Epithelial cell of esophagus (primary cell): ENCODE results near the gene EHD1.

ENCODE experiments used
- DNase-seq: peaks from one replicate; pipeline ENCODE4 v3.0.0; 2010; ENCODE audit warnings: low read depth
- H3K4me3 ChIP-seq: 2 replicates; pipeline ENCODE4 v1.5.1; 2011; ENCODE audit warnings: mild to moderate bottlenecking, low read length, control low read depth
- TF ChIP-seq, protein P1 (sequence below): IDR thresholded peaks from 2 replicates; pipeline ENCODE4 v1.5.1; 2011; ENCODE audit warnings: low read depth, mild to moderate bottlenecking, low read length, control low read depth, inconsistent platforms; ENCODE audit not compliant: insufficient read depth; ENCODE audit errors: missing control alignments

EHD1 gene

DNA sequence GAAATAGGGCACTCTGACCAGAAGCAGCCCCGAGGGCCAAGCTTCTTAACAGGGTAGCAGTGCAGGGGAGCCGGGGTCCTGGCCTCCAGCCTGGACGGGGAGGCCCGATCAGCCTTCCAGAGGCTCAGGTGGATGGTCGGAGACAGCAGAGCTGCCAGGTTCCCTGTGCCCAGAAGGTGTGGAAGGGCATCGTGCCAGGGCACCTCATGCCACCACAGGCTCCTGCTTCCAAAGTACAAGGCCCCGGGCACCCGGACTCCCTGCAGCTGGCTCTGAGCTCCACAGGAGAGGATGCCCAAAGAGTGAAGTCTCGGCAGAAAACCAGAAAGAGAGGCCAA is 14.3 kb downstream of the EHD1 start:
- no peak for DNase-seq
- H3K4me3 ChIP-seq: no peak overlapping the region
- TF ChIP-seq, protein P1, sequence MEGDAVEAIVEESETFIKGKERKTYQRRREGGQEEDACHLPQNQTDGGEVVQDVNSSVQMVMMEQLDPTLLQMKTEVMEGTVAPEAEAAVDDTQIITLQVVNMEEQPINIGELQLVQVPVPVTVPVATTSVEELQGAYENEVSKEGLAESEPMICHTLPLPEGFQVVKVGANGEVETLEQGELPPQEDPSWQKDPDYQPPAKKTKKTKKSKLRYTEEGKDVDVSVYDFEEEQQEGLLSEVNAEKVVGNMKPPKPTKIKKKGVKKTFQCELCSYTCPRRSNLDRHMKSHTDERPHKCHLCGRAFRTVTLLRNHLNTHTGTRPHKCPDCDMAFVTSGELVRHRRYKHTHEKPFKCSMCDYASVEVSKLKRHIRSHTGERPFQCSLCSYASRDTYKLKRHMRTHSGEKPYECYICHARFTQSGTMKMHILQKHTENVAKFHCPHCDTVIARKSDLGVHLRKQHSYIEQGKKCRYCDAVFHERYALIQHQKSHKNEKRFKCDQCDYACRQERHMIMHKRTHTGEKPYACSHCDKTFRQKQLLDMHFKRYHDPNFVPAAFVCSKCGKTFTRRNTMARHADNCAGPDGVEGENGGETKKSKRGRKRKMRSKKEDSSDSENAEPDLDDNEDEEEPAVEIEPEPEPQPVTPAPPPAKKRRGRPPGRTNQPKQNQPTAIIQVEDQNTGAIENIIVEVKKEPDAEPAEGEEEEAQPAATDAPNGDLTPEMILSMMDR: no peak

DNA sequence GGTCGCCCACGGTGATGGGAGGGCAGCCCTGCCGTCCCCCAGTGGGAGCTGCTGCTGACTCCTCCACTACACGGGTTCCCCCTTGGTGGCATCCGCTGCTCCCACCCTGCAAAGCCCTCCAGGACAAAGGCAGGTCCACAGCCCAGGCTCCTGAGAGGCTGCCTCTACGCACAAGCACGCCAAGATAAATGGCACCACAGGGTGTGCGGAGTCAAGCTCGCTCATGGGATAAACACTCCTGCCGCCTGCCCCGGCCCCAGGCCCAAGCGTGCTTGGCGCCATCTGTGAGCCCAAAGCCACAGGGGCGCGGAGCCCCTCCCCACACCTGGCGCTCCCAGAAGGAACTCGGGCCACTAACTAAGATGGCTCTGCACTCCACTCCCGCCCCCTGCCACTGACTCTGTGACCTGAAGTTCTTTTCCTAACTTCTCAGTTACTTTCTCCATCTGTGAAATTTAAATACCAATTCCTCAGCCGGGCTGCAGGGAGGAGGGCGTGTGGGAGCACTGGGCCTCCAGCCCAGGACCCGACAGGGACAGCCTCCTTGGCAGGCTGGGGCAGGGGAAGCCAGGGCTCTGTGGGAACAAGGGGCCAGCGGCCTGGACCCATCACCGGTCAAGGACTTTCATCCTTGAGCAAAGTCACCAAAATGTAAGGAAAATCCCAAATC is 14.9 kb downstream of the EHD1 start:
- TF ChIP-seq, protein P1: no peak
- no peak for DNase-seq
- H3K4me3 ChIP-seq: no peak overlapping the region

DNA sequence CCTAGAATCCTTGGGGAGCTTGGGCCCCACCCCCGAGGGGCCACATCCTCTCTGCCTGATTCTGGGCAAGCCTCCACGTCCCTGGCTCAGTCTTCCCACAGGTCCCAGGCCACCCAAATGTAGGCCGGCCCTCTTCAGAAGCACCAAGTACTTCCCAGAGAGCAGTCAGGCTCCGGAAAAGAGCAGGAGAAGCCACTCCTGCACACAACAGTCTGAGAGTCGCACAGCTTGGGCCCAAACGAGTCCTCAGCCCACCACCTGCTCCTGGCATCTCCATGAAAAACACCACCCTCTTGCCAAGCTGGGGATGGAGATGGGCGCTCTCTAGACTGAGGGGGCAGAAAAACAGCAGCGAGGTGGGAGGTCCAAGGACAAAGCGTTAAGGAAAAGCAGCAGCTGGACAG is 15.4 kb downstream of the EHD1 start:
- H3K4me3 ChIP-seq: no peak overlapping the region
- no peak for DNase-seq
- TF ChIP-seq, protein P1: no peak

DNA sequence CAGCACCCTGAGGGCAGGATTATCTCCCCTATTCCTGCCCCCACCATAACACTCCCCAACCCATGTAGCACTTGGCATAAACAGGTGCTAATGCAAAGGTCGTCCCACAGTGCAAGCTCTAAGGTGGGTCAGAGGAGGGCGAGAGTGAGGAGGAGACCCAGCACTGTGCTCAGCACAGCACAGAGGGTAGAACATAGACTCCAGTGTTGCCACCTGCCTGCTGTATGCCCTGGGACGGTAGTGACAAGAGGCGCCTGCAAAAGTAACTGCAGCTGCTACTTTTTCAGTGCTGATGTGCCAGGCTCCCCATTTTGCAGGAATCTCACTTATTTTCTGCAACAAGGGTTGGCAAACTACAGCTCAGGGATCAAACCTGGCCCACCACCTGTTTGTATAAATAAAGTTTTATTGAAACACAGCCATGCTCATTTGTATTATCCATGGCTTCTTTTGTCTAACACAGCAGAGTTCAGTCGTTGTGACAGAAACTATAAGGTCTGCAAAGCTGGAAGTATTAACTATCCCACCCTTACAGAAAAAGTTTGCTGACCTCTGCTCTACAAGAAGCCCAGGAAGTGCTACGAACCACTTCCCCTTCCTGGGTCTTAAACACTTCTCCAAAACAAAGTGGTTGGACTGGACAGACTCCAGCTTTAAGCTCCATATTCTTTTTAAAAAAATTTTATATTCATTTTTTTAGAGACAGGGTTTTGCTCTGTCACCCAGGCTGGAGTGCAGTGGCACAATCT is 17.0 kb downstream of the EHD1 start:
- no peak for DNase-seq
- H3K4me3 ChIP-seq: no peak overlapping the region
- TF ChIP-seq, protein P1: no peak

DNA sequence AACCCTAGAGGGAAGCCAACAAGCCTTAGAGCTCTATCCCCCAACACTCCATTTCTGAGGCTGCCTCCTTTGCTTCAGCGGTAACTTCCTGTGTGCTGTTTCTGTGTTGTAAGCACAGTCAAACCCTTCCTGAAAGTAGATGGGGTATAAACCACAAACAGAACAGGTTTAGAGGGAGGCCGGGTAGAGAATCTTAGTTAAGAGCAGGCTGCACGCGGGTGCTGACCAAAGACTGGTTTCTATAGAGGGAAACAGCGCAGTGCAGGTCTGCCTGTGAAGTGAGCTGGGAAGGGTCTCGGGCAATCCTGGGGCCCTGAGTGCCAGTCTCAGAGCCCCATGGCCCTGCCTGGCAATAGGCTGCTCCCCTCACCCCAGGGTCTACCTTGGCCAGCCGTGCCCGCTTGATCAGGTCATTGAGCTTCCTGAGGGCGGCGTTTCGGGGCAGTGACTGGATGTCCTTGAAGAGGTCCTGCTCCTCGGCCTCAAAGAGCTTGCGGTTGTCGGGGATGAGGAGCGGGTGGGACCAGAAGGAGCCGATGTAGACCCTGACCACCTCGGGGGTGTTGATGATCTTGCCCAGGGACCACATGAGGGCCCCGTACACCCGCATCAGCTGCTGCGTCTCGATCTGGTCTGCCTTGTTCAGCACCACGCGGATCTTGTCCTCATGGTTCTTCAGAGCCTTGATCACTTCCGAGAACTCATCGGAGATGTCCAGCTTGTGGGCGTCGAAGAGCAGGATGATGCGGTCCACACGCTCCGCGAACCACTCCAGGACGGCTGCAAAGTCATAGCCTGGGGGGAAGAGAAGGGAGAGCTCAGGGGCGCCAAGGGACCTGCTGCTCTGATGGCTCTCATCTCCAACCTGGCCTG is 18.6 kb downstream of the EHD1 start:
- no peak overlapping the region for H3K4me3 ChIP-seq
- TF ChIP-seq, protein P1: no peak
- no peak for DNase-seq

DNA sequence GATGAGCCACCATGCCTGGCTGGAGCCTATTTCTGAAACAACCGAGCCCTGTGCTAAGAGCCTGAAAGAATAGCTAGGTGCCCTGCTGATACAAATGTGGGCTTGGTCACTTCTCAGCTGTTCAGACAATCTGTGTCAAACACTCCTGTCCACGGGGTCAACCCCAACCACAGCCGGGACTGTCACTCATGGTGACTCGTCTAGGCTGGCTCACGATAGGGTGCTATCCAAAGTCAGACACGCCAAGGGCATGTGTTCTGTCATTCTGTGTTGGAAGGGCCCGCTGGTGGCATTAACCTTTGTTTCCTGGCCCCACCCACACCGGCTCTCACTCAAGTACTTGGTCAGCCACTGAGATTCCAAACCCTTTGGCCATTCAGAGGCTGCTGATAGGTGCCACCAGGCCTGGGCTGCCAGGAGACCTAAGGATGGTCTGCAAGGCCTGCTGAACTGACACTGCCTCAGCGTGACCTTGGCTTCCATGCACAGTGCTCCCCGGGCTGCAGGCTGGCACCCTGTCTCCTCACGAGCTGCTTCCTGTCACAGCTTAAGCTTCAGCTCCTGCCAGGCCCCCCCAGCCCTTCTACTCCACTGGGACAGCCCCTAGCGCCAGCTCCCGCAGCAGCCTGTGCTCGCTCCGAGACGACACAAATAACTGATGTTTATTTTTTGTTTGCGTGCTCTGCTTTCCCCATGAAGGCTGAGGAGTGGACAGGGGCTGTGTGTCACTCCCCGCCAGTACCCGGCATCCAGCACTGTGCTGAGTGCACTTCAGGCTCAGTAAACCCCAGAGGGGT is 19.8 kb downstream of the EHD1 start:
- TF ChIP-seq, protein P1: no peak
- H3K4me3 ChIP-seq: no peak overlapping the region
- DNase-seq: no peak
